Tibial artery (tissue), 4 donors: ENCODE data around the gene PXMP2.

Experiments
- DNase-seq, 2 donors: peaks; one replicate each; pipeline ENCODE4 v3.0.0-alpha.2; 2019
- H3K27ac ChIP-seq, 2 donors: fragments of 200-600 bp; sonication (generic) in 1 of 2; 1 replicate in 1 of 2; 2 replicates in 1 of 2; pipeline ENCODE4 v1.5.1; 2018 to 2019; ENCODE audit warnings: mild to moderate bottlenecking in 1 of 2
- H3K27me3 ChIP-seq, 2 donors: fragments of 200-600 bp; sonication (generic) in 1 of 2; one replicate each; pipeline versions ENCODE4 v1.5.1 to v1.6.0; 2016 to 2019
- H3K36me3 ChIP-seq, 3 donors: fragments of 200-600 bp; sonication (generic) in 2 of 3; one replicate each; pipeline ENCODE4 v1.5.1; 2016 to 2019; ENCODE audit warnings: mild to moderate bottlenecking in 2 of 3
- H3K4me1 ChIP-seq, 4 donors: fragments of 200-600 bp; sonication (generic) in 2 of 4; 1 replicate in 3 of 4; 2 replicates in 1 of 4; pipeline ENCODE4 v1.5.1; 2016 to 2019
- H3K4me3 ChIP-seq, 2 donors: fragments of 200-600 bp; sonication (generic) in 1 of 2; 1 replicate in 1 of 2; 2 replicates in 1 of 2; pipeline ENCODE4 v1.5.1; 2018 to 2019; ENCODE audit warnings: mild to moderate bottlenecking in 2 of 2
- H3K9me3 ChIP-seq, 3 donors: fragments of 200-600 bp; sonication (generic) in 1 of 3; one replicate each; pipeline ENCODE4 v1.5.1; 2016 to 2019
- intact Hi-C: fragments of 100-400 bp; cut with DNase I; formaldehyde crosslinking; loops from one replicate; pipeline ENCODE4 v1.15.0; 2023; ENCODE audit warnings: low total_unique reads
- TF ChIP-seq, protein P1 (sequence below), 2 experiments: fragments of 200-600 bp in 1 of 2; fragments of 450-650 bp in 1 of 2; IDR thresholded peaks; one replicate each; pipeline ENCODE4 v1.5.1; 2017 to 2019; ENCODE audit warnings: antibody characterized with exemption in 2 of 2, mild to moderate bottlenecking in 1 of 2, moderate library complexity in 1 of 2

PXMP2 gene

DNA sequence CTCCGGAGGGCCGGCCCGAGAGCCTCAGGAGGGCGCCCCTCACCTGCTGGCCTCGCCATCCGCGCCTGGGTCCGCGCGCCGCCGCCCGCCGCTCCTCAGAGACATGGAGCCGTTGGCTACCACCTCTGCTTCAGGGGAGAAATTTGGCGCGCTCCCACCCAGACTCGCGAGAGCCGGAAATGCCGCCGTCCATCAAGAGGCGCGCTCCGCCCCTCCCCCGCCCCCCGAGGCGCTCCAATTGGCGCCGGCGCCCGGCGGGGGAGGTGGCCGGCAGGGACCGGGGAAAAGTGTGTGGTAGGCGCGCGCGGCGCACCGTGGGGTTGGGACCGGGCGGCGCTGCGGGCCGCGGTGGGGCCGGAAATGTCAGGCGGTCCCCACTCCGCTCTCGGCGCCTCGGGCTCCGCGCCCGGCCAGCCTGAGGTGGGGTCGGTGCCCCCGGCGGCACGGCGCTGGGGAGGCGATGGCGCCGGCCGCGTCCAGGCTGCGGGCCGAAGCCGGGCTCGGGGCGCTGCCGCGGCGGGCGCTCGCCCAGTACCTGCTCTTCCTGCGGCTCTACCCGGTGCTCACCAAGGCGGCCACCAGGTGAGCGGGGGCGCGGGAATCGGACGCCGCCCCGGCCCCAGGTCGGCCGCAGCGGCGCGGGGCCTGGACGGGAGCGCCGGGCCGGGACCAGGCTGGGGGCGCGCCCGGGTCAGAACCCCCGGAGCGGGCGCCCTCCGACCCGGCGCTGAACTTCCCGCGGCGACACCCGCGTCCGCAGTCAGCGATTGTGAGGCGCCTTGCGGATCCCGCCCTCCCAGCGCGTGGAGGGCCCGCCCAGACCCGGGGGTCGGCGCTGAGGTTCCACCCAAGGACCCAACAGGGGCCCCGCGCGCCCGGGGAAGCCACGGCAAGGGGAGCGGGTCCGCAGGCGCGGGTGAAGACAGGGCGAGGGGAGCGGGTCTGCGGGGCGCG is at the start of gene PXMP2, which contains the start of gene POLE:
TSS of gene PXMP2 (plus strand) at position 377 of the 954 bp plus-strand sequence. CDS start at position 461, 84 bp downstream.
TSS of gene POLE (minus strand) at position 132 of the 954 bp plus-strand sequence. CDS start at position 105, 27 bp downstream.
- peak within 1 kb of the TSS; percentile 79 to 81 for H3K27ac ChIP-seq
- H3K4me3 ChIP-seq, result peak within 1 kb of the TSS; percentile 93 to 95
- intact Hi-C loops, result loop anchor here (2.0 to 10.0 kb wide), 2 partner anchors 23 to 137 kb away; partner anchors contain the start of genes GOLGA3 and PGAM5
- peak; percentile 95 to 98 for DNase-seq
- H3K4me1 ChIP-seq, result peaks cover 0 to 26% (median 14%) of the 10 kb centered on the region in 4 donors
- no peaks in the 10 kb centered on the region for H3K9me3 ChIP-seq
- peaks cover 0 to 10% (median 0%) of the 10 kb centered on the region in 3 donors for H3K36me3 ChIP-seq
- no peaks in the 10 kb centered on the region for H3K27me3 ChIP-seq
- TF ChIP-seq, protein P1, sequence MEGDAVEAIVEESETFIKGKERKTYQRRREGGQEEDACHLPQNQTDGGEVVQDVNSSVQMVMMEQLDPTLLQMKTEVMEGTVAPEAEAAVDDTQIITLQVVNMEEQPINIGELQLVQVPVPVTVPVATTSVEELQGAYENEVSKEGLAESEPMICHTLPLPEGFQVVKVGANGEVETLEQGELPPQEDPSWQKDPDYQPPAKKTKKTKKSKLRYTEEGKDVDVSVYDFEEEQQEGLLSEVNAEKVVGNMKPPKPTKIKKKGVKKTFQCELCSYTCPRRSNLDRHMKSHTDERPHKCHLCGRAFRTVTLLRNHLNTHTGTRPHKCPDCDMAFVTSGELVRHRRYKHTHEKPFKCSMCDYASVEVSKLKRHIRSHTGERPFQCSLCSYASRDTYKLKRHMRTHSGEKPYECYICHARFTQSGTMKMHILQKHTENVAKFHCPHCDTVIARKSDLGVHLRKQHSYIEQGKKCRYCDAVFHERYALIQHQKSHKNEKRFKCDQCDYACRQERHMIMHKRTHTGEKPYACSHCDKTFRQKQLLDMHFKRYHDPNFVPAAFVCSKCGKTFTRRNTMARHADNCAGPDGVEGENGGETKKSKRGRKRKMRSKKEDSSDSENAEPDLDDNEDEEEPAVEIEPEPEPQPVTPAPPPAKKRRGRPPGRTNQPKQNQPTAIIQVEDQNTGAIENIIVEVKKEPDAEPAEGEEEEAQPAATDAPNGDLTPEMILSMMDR (IDR thresholded peaks at IDR 0.05), result peak in 1 of 2 experiments; percentile 6

DNA sequence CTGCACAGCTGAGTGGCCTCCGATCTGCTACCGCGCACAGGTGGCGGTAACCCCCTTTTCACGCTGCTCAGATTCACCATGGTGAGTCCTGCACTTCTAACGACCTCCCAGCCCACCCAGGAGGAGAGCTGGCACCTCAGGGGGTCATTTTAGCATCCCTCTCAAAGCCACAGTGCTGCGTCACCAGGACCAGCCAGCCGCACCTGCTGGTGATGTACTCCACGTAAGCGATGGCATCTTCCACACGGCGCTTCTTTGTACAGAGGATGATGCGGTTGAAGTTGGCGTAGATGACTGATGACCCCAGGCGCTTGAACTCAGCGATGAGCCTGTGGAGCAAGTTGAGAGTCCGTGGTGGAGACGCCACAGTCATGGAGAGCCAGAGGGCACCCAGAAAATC is 49.6 kb upstream of the PXMP2 start:
- intact Hi-C loops, result no loop called here
- Histone ChIP-seq H3K27me3 (no peaks in the 10 kb centered on the region), H3K27ac (no peak overlapping the region), H3K9me3 (no peaks in the 10 kb centered on the region), H3K36me3 (peaks cover 74 to 100% (median 85%) of the 10 kb centered on the region in 3 donors), H3K4me1 (no peaks in the 10 kb centered on the region), H3K4me3 (no peak overlapping the region)
- DNase-seq, result no peak
- TF ChIP-seq, protein P1 (IDR thresholded peaks at IDR 0.05), result no peak

DNA sequence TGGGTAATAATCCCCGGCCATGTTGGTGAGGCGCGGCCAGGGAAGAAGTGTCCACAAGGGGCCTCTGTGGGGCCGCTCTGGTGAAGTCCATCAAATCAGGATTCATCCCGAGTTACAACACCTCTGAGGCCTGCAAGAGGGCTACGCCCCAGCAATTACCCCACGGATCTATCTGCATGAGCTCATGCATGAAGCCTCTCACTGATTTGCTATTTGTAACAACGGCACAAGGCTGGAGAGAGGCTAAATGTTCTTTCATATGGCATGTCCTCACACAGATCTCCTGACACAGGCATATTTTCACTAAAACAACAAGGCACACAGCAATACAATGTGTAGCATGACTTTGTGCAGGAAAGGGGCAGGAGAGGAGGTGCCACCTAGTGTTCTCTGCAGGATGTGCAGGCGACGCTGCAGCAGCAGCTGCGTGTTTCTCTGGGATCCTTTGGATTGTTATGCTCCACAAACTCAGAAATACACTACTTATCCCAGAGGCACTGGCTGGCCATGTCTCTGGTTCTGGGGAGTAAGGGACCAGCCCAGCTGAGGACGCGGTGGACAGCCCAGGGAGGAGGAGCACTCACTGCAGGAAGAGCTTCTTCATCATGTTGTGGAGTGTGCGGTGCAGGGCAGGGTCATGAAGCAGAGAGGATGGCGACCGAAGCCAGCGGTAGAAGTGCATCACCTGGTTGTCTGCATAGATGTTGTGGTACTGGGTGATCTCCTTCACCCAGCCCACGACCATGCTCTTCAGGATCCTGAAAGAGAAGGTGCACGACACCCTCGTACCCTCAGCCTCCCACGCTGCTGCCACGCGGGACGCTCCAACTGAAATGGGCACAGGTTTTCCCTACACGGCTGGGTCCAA is 48.6 kb upstream of the PXMP2 start:
- no peaks in the 10 kb centered on the region for H3K9me3 ChIP-seq
- intact Hi-C loops, result no loop called here
- peaks cover 69 to 100% (median 84%) of the 10 kb centered on the region in 3 donors for H3K36me3 ChIP-seq
- H3K4me1 ChIP-seq, result no peaks in the 10 kb centered on the region
- H3K27ac ChIP-seq, result no peak overlapping the region
- no peaks in the 10 kb centered on the region for H3K27me3 ChIP-seq
- TF ChIP-seq, protein P1 (IDR thresholded peaks at IDR 0.05), result peak; percentile 10 to 45
- no peak overlapping the region for H3K4me3 ChIP-seq
- peak in 1 of 2 donors; percentile 41 for DNase-seq

DNA sequence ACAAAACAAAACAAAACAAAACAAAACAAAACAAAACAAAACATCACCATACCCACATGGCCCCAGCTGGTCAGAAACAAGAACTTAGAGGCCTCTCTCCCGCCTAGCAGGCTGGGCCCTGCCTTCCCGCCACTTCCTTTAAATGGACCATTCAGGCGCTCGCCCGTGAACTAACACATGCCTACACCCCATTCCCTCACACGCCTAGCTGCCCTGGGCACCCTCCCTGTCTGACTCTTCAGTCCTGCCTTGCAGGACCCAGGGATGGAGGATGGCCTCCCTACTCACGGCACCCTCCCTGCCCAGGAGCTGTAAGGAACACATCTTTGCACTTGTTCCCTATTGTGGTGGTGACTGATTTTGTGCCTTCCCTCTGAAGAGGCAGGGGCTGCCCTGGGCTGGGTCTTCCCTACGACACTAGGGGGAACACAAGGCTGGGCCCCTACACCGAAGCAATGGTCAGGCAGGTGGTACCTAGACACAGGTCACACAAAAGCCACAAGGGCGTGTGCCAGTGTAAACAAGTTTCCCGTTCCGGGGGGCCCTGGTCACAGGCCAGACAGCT is 47.3 kb upstream of the PXMP2 start:
- H3K36me3 ChIP-seq, result peaks cover 61 to 95% (median 72%) of the 10 kb centered on the region in 3 donors
- TF ChIP-seq, protein P1 (IDR thresholded peaks at IDR 0.05), result no peak
- H3K27me3 ChIP-seq, result no peaks in the 10 kb centered on the region
- peak in 1 of 2 donors; percentile 42 for DNase-seq
- H3K4me3 ChIP-seq, result no peak overlapping the region
- H3K9me3 ChIP-seq, result no peaks in the 10 kb centered on the region
- intact Hi-C loops, result no loop called here
- H3K4me1 ChIP-seq, result no peaks in the 10 kb centered on the region
- no peak overlapping the region for H3K27ac ChIP-seq

DNA sequence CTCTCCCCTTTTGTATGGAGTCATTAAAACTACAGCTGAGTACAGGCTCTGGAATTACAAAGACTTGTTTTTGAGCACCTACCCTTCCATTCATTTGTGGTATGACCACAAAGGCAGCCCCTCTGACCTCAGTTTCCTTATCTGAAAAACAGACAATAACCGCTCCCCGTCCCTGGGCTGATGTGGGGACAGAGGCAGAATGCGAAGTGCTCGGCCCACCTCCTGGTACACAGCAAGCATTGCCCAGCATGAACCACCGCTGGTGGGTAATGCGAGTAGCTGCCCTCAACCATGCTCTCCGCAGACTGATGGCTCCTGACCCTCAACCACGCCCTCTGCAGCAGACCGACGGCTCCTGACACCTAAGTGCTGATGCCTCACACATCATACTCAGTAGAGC is 46.5 kb upstream of the PXMP2 start:
- intact Hi-C loops, result no loop called here
- no peak overlapping the region for H3K4me3 ChIP-seq
- H3K27me3 ChIP-seq, result no peaks in the 10 kb centered on the region
- TF ChIP-seq, protein P1 (IDR thresholded peaks at IDR 0.05), result no peak
- peak in 1 of 2 donors; percentile 38 for DNase-seq
- H3K36me3 ChIP-seq, result peaks cover 58 to 95% (median 65%) of the 10 kb centered on the region in 3 donors
- no peaks in the 10 kb centered on the region for H3K9me3 ChIP-seq
- H3K27ac ChIP-seq, result no peak overlapping the region
- no peaks in the 10 kb centered on the region for H3K4me1 ChIP-seq
